Suppressor macrophage treated with lipopolysaccharide for 4 hours (primary cell): Measurements from ENCODE around the gene SPP1.
A peak's percentile ranks its signal among the peaks of the same experiment; 100 is the strongest.

Experiments
- DNase-seq: peaks from one replicate; pipeline ENCODE4 v3.0.0-alpha.2; 2020

SPP1 gene

DNA sequence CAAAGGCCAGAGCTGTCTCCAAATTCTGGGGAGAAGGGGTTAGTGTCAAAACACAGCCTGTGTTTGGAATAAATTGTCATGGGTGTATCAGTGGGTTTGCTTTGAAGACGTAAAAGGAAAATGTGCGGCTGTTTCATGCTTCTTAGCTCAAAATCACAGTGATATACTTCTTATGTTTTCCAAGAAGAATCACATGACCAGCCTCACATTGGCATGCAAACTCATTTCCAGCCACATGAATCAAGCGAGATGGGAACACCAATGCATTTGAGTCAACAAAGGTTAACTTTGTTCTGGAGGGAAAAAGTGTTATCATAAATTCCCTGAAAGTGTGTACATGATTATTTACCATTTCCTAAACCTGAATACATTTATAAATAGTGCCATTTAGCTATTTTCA, 19.0 kb upstream of the SPP1 start:
- DNase-seq: no peak

DNA sequence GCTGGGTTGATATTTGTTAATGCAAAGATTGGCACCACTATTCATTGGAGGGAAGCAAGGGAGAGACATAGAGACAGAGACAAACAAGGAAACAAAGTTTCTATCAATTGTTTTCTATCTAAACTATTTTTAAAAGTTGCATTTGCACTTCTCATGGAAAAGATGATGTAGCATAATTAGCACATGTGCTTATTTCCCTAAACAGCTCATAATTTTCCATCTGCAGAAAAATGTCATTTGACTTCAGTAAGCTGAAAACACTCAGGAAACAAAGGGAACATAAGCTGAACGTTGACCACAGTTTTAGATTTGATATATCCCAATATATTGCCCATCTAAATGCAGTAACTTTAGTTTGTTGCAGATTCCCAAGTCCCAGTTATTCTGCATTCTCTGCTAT, 18.5 kb upstream of the SPP1 start:
- no peak for DNase-seq

DNA sequence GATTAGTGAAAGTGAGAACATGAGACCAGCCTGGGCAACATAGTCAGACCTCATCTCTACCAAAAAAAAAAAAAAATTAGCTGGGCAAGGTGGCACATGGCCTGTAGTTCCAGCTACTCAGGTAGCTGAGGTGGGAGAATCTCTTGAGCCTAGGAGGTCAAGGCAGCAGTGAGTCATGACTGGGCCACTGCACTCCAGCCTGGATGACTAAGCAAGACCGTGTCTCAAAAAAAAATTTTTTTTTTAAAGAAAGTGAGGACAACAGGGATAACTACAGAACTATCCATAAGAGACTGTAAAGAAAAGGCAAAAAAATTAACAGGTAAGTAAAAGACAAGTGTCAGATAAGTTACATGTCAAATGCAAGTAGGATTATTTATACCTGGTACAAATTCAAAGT, 13.5 kb upstream of the SPP1 start:
- DNase-seq: no peak

DNA sequence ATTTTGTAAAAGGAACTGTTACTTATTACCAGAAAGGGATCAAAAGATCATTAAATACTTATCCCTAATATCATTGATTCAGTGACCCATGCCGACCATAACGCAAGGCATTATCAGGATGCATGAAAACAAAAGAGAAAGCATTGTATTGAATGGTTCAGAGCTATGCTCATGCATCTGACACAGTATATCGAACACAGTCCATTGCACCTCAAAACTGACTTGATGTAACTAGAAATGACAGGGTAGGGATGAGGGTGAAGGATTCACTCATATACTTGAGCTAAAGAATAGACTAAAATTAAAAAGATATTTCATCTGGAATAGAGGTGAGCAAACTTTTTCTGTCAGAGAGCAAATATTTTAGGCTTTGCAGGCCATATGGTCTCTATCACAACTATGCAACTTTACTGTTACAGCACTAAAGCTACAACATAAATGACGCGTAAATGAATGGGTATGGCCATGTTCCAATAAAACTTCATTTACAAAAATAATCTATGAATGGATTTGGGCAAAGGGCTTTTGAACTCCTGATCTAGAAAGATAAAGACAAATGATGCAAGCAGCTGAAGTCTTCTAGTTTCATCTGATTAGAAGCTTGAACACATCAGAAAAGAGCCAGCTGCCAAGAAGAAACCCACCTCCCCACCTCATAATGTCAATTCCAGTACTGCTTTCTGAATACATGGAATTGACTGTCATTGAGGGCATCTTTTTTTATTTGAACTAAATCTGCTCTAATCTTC, 12.9 kb upstream of the SPP1 start:
- DNase-seq: no peak

DNA sequence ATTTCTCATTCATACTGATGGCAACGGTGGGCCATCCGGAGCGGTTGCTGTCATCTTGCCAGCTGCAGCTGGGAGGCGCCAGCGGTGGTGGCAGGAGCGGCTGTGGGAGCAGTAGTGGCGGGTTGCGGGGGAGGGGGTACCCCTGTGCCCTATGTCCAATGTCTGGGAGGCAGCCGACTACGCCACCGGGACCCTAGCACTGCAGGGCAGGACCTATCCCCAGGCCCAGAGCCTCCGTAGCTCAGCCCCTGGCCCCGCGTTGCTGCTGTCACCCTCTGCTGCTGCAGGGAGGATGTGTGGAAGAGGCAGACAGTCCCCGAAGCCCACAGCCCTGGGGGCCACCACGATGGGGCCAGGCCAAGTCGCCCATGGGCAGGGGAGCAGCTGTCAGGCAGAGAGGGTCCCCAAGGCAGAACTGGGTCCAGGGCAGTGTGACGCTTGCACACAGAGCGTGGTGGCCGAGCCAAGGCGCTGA, 10.0 kb upstream of the SPP1 start:
- no peak for DNase-seq

DNA sequence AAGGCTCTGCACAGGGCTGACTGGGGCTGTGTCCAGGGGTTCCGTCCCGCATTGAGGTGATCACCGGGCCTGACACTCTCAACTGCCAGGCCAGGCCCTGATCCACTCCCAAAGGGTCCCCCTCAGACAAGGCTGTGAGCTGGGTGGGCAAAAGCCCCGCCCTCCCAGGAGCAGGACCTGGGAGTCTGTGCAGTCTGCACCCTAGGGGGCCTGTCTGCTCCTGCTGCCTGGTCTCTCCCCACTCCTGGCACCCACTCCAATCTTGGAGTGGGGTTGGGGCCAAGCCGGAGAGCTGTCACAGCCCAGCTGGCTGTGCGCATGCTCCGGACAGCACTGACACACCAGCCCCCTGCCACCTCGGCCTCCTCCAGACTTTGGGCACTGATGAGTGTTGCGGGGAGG, 9.4 kb upstream of the SPP1 start:
- DNase-seq: no peak

DNA sequence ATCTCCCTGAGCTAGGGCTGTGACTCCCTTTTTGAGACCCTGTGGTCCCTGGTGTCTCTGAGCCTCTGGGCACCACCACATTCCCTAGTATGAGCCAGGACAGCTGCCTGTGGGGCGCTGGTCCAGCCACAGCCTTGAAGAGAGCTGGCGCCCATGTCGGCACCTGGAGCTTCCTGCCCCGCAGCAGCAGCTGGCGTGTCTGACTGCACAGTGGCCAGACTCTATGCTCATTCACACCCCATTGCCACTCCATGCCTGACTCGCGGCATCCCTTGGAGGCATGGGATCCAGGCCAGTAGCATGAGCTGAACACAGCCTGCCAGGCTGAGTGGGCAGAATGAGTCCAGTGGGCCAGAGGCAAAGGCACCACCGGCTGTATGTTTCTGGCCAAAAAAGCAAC, 8.3 kb upstream of the SPP1 start:
- no peak for DNase-seq

DNA sequence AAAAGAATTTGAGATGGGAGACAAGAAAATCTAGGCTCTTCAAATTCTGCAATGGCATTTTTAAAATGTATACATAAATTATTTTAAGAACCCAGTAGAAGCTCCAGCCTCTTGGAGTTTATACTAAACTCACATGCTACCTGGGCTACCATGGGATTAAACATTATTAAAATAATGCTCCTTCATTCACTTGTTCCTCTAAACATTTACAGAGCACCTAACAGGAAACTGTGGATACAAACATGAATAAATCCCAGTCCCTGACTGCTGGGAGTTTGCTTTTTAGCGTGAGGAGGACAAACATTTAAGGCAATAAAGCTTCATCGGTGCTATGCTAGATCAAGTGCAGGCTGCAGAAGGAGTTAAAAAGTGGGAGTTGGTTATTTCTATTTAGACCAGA, 5.4 kb upstream of the SPP1 start:
- no peak for DNase-seq

DNA sequence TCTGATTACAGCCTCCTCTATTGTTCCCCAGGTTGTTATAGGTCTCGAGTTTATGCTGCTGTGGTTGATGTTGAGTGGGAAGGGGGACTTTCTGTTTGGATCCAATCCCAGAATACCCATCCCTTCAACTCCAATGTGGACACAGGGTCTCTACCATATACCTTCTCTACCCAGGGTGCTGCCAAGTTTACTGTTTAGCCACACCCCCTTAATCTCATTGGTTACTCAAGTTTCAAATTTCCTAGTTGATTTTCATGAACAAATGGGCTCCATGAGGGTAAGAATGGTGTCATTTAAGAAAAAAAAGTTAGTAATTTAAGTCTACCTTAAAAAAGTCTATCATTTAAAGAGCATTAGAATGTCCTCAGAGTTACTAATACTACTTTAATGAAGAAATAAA, 3.6 kb upstream of the SPP1 start:
- no peak for DNase-seq

DNA sequence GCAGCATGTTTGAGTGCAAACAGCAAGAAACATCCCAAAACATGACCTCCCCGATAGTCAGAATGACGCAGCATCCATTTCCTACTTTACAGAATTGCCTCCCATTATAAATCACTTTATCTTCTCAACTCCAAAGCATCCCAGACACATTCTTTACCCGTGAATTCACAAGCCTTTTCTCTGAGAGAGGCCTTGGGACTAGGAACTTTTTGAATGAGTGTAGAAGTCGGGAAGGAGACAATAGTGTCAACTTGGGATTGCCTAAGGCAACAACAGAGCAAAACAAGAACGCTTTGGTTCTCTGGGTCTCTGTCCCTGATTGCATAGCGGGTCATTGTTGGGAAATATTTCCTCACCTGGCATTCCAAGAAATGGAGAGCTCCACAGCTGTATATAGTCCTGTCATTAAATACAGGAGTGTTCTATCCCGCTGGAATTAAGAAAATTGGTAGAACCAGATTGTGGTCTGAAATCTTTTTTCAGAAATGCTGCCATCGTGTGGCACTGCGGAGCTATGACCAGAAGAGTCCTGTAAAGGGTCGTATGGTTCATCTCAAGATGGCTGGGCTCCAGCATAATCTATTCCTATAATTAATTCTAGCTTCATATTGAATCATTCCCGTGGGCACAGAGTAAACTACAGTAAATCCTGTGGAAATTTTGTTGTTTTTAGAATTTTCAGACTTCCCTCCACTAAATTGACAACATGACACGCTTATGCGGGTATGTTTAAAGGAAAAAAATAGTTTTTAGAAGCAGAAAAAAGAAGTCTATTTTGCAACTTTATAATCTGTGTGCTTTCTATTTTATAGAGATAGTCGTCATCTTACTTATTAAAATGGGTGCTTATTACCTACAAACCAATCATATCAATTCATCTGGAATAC, 2.0 kb upstream of the SPP1 start:
- DNase-seq: peak; percentile 67

DNA sequence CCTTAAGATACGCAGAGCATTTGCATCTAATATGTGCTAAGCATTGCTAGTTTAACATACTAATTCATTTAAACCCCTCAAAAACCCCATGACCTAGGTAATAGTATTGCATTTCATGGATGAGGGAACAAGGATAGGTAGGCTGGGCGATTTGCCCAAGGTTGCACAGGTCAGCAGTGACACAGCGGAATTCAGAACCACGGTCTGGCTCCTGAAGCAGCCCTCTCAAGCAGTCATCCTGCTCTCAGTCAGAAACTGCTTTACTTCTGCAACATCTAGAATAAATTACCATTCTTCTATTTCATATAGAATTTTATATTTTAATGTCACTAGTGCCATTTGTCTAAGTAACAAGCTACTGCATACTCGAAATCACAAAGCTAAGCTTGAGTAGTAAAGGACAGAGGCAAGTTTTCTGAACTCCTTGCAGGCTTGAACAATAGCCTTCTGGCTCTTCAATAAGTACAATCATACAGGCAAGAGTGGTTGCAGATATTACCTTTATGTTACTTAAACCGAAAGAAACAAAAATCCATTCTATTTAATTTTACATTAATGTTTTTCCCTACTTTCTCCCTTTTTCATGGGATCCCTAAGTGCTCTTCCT, 555 bp upstream of the SPP1 start:
- DNase-seq: no peak

DNA sequence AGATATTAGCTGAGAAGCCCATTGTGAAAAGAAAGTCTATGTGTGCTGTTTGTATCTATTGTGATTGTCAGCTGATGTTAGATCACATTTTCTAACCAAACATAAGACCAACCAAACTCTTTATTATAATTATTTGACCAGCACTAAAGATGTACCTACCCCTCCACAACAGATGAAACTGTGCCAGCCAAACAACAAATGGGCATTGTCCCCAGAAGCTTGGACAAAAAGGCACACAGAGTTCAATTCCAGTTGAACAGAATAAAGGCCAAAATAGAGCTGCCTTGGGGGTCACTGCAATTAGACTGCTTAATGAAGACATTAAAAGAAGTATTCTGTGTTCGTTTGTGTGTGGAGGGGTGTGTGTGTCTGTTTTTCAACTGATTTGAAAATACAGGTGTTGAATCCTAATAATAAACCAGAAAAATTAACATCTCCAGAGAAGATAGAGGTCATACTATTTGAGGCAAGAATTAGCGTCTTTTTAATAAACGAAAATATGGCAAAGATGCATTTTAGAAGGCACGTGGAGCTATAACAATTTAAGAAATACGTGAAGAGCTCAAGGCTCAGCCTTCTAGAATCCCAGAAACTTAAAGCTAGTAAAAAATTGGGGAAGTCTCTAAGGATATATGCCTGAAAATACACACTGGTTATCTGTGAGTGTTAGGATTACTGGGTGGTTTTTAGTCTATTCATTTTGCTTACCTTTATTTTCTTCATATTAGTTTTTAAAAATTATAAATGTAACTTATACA, 2.2 kb downstream of the SPP1 start:
- no peak for DNase-seq

DNA sequence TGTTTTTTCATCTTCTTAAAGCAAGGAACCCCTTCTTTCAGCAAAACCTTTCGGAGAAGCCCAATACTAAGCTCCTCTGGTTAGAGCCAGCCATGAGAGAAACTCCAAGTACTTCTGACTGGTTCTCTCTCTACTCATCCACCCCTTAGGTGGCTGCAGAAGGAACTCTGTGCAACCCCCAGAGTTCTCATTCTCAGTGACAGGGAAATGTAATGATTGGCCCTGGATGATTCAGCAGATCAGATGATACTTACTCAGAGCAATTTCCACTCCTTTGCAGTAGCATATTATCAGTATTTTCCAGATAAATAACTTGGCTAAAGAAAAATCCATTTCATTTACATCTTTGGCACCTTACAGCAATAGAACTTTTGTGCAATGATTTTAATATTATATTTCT, 3.2 kb downstream of the SPP1 start:
- DNase-seq: peak; percentile 81

DNA sequence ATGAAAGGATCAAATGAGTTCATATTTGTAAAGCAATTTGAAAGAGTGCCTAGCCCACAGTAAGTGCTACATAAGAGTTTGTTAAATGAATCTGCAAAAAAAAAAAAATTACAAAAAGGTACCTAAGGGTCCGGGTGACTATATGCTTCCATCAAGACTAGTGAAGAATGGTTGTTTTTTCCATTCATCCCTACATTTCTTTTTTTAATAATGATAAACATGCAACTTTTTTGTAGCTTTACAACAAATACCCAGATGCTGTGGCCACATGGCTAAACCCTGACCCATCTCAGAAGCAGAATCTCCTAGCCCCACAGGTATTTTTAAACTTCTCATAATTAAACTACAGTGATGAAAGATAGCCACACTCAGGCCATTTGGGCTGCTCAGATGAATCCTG, 4.3 kb downstream of the SPP1 start:
- no peak for DNase-seq

DNA sequence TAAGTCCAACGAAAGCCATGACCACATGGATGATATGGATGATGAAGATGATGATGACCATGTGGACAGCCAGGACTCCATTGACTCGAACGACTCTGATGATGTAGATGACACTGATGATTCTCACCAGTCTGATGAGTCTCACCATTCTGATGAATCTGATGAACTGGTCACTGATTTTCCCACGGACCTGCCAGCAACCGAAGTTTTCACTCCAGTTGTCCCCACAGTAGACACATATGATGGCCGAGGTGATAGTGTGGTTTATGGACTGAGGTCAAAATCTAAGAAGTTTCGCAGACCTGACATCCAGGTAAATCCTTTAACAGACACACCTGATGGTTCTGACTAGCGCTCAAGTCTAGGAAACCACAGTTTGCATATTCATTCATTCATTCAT, 6.0 kb downstream of the SPP1 start:
- DNase-seq: no peak

DNA sequence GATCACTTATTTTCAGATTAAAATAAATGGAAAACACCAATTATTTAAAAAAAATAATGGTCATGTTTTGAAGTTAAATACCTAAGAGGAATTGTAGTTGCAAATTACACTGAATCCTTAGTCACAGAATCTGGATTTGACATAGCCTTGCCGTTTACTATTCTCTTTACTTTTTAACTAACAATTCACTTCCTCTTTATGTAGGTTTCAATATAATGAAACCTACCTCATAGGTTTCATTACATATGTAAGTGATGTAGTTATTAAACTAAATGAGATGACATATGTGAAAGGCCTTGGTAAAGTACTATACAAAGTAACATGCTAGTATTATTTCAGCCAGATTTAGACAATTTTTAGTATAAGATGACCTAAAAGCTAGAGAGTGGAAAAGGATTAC, 6.5 kb downstream of the SPP1 start:
- DNase-seq: peak; percentile 32

DNA sequence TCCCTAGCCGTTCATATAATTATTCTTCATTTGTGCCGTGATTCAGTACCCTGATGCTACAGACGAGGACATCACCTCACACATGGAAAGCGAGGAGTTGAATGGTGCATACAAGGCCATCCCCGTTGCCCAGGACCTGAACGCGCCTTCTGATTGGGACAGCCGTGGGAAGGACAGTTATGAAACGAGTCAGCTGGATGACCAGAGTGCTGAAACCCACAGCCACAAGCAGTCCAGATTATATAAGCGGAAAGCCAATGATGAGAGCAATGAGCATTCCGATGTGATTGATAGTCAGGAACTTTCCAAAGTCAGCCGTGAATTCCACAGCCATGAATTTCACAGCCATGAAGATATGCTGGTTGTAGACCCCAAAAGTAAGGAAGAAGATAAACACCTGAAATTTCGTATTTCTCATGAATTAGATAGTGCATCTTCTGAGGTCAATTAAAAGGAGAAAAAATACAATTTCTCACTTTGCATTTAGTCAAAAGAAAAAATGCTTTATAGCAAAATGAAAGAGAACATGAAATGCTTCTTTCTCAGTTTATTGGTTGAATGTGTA, 7.0 kb downstream of the SPP1 start:
- no peak for DNase-seq

DNA sequence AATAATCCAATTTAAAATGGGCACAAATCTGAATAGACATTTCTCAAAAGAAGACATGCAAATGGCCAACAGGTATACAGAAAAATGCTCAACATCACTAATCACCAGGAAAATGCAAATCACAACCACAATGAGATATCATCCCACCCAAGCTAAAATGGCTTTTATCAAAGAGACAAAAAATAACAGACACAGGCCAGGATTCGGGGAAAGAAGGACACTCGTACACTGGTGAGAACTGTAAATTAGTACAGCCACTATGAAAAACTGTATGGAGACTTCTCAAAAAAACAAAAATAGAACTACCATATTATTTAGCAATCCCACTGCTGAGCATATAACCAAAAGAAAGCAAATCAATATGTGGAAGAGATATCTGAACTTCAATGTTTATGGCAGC, 8.5 kb downstream of the SPP1 start:
- DNase-seq: no peak

DNA sequence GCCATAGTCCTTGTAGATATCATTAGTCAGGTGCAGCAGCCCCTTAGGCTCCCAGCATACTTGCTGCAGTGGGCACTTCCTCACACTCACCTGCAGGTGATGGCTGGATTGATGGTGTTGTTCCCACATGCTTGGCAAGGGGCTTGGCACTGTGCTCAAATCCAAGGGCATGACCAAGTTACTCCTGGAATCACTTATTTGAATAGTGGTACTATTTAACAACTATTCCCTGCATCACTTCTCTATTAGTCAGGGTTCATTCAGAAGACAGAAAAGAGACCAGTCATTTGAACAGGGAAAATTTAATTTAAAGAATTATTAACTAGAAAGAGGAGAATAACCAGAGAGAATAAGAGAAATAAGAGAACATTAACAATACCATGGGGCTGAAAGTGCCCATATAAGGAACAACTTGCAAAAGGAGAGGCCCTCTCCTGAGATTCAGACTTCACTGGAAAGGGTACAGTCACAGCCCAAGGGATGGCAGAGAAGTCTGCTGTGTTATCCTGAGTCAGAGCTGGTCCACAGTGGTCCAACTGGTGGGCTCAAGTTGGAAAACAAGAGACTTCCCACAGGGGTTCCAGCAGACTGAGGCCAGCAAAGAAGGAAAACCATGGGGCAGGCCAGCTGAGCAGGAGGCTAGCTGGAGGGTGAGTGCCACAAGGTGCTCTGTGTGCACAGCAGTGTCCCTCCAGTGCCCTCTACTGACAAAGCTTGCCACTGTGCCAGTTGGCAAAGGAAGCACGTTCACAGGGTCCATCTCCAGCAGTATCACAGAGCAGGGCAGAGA, 9.8 kb downstream of the SPP1 start:
- peak; percentile 76 for DNase-seq

DNA sequence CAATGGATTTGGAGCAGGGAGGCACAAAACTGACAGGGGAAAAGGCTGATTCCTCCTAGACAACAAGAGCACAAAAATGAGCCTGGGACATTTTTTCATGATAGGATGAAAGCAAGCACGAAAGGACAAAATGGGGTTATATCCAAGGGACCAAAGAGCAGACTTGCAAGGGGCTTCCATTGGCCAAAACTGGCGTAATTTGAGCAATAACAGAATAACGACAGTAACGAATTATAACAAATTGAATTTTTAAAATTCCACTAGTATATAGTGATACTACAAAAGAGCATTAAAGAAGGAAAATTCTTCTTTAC, 10.3 kb downstream of the SPP1 start:
- DNase-seq: no peak

DNA sequence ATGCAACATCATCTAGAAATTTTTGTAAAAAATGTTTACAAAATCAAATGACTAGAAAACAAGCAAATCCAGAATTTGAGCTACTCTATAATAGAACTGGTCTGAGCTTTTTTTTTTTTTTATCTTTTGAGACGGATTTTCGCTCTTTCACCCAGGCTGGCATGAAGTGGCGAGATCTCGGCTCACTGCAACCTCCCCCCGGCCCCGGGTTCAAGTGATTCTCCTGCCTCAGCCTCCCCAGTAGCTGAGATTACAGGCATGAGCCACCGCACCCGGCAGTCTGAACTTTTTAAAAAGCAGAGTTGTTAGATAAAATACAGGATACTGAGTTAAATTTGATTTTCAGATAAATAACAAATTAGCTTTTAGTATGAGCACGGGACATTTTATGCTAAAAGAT, 11.0 kb downstream of the SPP1 start:
- no peak for DNase-seq

DNA sequence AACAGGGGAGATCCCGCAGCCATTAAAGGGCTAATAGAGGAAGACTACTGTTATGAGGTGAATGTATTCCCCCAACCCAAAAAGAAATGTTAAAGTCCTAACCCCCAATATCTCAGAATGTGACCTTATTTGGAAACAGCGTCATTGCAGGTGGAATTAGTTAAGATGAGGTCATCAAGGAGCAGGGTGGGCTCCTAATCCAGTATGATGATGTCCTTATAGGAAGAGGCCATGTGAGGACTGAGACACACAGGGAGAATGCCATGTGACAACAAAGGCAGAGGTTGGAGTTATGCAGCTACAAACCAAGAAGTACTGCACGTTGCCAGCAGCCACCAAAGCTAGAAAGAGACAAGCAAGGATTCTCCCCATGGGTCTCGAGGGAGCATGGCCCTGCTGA, 14.3 kb downstream of the SPP1 start:
- DNase-seq: no peak
